Fibroblast of villous mesenchyme (primary cell): Measurements from ENCODE around the gene KCNH1. TPM values are rescaled to one million over a fixed set of nuclear protein-coding genes. Genes with fewer than 3 reads are reported as not detected.
"Not testable (repeated sequence)": the region's sequence is repeated elsewhere in the genome, so short reads cannot be mapped to it uniquely, and the experiment has no call there.

Experiments used
- DNase-seq: peaks from one replicate; pipeline ENCODE4 v3.0.0-alpha.2; 2010; ENCODE audit warnings: low read depth
- H3K4me3 ChIP-seq: 2 replicates; pipeline ENCODE4 v1.5.1; 2011; ENCODE audit warnings: low read depth, mild to moderate bottlenecking, low read length
- CTCF ChIP-seq: IDR thresholded peaks from 2 replicates; pipeline ENCODE4 v1.5.1; 2012; ENCODE audit warnings: low read depth, mild to moderate bottlenecking, low read length; ENCODE audit not compliant: insufficient read depth
- total RNA-seq: library from RNA; depleted of rRNA; stranded (reverse); fragments of >200 nt; gene quantifications from 2 replicates; pipeline ENCODE4 v1.2.3, GENCODE V29; 2012

Gene KCNH1
- total RNA-seq, 1 donor, result 11.2 TPM

GRCh38 chr1:211089536-211089935, 44.4 kb downstream of the KCNH1 start:
- DNase-seq, result no peak
- H3K4me3 ChIP-seq, result no peak overlapping the region
- TF ChIP-seq CTCF, result no peak

- DNase-seq, result no peak
- no peak for TF ChIP-seq CTCF
- no peak overlapping the region for H3K4me3 ChIP-seq
Observed at GRCh38 chr1:211088156-211088555, 45.8 kb downstream of the KCNH1 start.

GRCh38 chr1:211082824-211083223, 51.1 kb downstream of the KCNH1 start:
- H3K4me3 ChIP-seq, result no peak overlapping the region
- no peak for TF ChIP-seq CTCF
- DNase-seq, result no peak

GRCh38 chr1:211081447-211081846, 52.5 kb downstream of the KCNH1 start:
- not testable (repeated sequence) for DNase-seq

GRCh38 chr1:211068976-211069375, 65.0 kb downstream of the KCNH1 start:
- no peak for TF ChIP-seq CTCF
- no peak overlapping the region for H3K4me3 ChIP-seq
- DNase-seq, result no peak

More at GRCh38 chr1:211081447-211081846, 52.5 kb downstream of the KCNH1 start:
- not testable (repeated sequence) for H3K4me3 ChIP-seq

- H3K4me3 ChIP-seq, result no peak overlapping the region
- DNase-seq, result no peak
- no peak for TF ChIP-seq CTCF
Observed at GRCh38 chr1:211066781-211067384, 67.1 kb downstream of the KCNH1 start.

- not testable (repeated sequence) for DNase-seq, H3K4me3 ChIP-seq
Observed at GRCh38 chr1:211041838-211042237, 92.1 kb downstream of the KCNH1 start.

- no peak overlapping the region for H3K4me3 ChIP-seq
- DNase-seq, result peak; percentile 83
- TF ChIP-seq CTCF, result no peak
Observed at GRCh38 chr1:211037095-211037494, 96.9 kb downstream of the KCNH1 start.
